Stomach (tissue), 9 donors: Measurements from ENCODE around the gene RIMBP2. TPM values are rescaled to one million over a fixed set of nuclear protein-coding genes. Genes with fewer than 3 reads are reported as not detected.
A peak's percentile ranks its signal among the peaks of the same experiment; 100 is the strongest.

Experiments
- DNase-seq, 2 donors: peaks; one replicate each; pipeline versions ENCODE4 v3.0.0 to v3.0.0-alpha.2; 2013 to 2019
- H3K27ac ChIP-seq, 5 donors: fragments of 200-600 bp in 4 of 5; sonication (generic) in 4 of 5; one replicate each; pipeline ENCODE4 v1.5.1; 2013 to 2019; ENCODE audit warnings: mild to moderate bottlenecking in 1 of 5, moderate library complexity in 1 of 5
- H3K27me3 ChIP-seq, 3 donors: fragments of 200-600 bp; sonication (generic); one replicate each; pipeline ENCODE4 v1.5.1; 2017 to 2019; ENCODE audit warnings: mixed run types in 1 of 3
- H3K36me3 ChIP-seq, 4 donors: fragments of 200-600 bp; sonication (generic); 1 replicate in 3 of 4; 2 replicates in 1 of 4; pipeline ENCODE4 v1.5.1; 2016 to 2019
- H3K4me1 ChIP-seq, 4 donors: fragments of 200-600 bp; sonication (generic); one replicate each; pipeline ENCODE4 v1.5.1; 2016 to 2019
- H3K4me3 ChIP-seq, 4 donors: fragments of 200-600 bp; sonication (generic) in 3 of 4; one replicate each; pipeline ENCODE4 v1.5.1; 2016 to 2019; ENCODE audit warnings: mild to moderate bottlenecking in 1 of 4
- H3K9me3 ChIP-seq, 4 donors: fragments of 200-600 bp; sonication (generic); one replicate each; pipeline ENCODE4 v1.5.1; 2016 to 2019
- CTCF ChIP-seq, 7 experiments: fragments of 450-650 bp in 4 of 7; fragments of 200-600 bp in 3 of 7; sonication (generic) in 3 of 7; IDR thresholded peaks; one replicate each; pipeline ENCODE4 v1.5.1; 2016 to 2019; ENCODE audit warnings: antibody characterized with exemption in 7 of 7, control low read depth in 2 of 7, mild to moderate bottlenecking in 1 of 7
- EP300 ChIP-seq: sonication (generic); formaldehyde crosslinking; IDR thresholded peaks from one replicate; pipeline ENCODE4 v1.6.1; 2017; ENCODE audit warnings: antibody characterized with exemption
- POLR2A ChIP-seq, 4 donors: fragments of 450-650 bp; IDR thresholded peaks; one replicate each; pipeline ENCODE4 v1.6.1; 2016; ENCODE audit warnings: antibody characterized with exemption in 4 of 4, control low read depth in 2 of 4, mild to moderate bottlenecking in 1 of 4, moderate library complexity in 1 of 4
- POLR2AphosphoS5 ChIP-seq, 3 donors: sonication (generic); formaldehyde crosslinking; IDR thresholded peaks; one replicate each; pipeline ENCODE4 v1.6.1; 2016; ENCODE audit warnings: antibody characterized with exemption in 3 of 3
- WGBS, 5 donors: extraction: QIAGEN DNeasy Blood & Tissue Kit in 3 of 5; methylation state at CpG; one replicate each; pipeline versions ENCODE4 v1.1.5 to v1.1.7; 2013 to 2018; 5-methylcytosine and 5-hydroxymethylcytosine counted together
- intact Hi-C: fragments of 100-400 bp; cut with DNase I; formaldehyde crosslinking; loops from one replicate; pipeline ENCODE4 v1.15.1; 2023; ENCODE audit warnings: low total_unique reads
- polyA plus RNA-seq, 3 donors: library from polyadenylated mRNA; stranded (reverse); fragments of 200-250 nt; gene quantifications; one replicate each; pipeline ENCODE4 v1.2.3, GENCODE V29; 2013
- total RNA-seq, 5 donors: library from RNA; depleted of rRNA; stranded (reverse); fragments of >200 nt; gene quantifications; one replicate each; pipeline versions ENCODE4 v1.1.0 to v1.2.3, GENCODE V29; 2014 to 2016
- donor health status: healthy with polysubstance abuse.
- donor health status: Bipolar disorder and iron deficiency.
- donor health status: healthy.

RIMBP2 gene
- total and polyA plus RNA-seq, 8 donors, result 0.75 to 44.6 (median 5.6) TPM

GRCh38 chr12:130632642-130633041 is 83.5 kb downstream of the RIMBP2 start:
- Histone ChIP-seq H3K27ac (peak overlapping the region in 1 of 5 donors; percentile 25), H3K36me3 (no peaks in the 10 kb centered on the region), H3K4me3 (peak overlapping the region in 1 of 4 donors; percentile 9), H3K4me1 (no peaks in the 10 kb centered on the region), H3K9me3 (no peaks in the 10 kb centered on the region), H3K27me3 (peaks cover 0 to 36% (median 4%) of the 10 kb centered on the region in 3 donors)
- DNase-seq, result peak in 1 of 2 donors; percentile 44
- intact Hi-C loops, result no loop called here
- WGBS, 5 donors, result 21 to 43% (median 38%) methylated on average over 5 of the region's 5 CpGs
- TF ChIP-seq EP300 (no peak), POLR2A (IDR thresholded peaks at IDR 0.05) (no peak), POLR2AphosphoS5 (IDR thresholded peaks at IDR 0.05) (no peak), CTCF (IDR thresholded peaks at IDR 0.05) (no peak)

- WGBS, 5 donors, result 85 to 91% (median 87%) methylated on average over 5 of the region's 5 CpGs
- no peaks in the 10 kb centered on the region for H3K4me1 ChIP-seq
- intact Hi-C loops, result no loop called here
- H3K9me3 ChIP-seq, result peaks cover 0 to 13% (median 7%) of the 10 kb centered on the region in 4 donors
- H3K36me3 ChIP-seq, result no peaks in the 10 kb centered on the region
- no peak overlapping the region for H3K4me3 ChIP-seq
- no peak for DNase-seq
- H3K27me3 ChIP-seq, result peaks cover 0 to 11% (median 4%) of the 10 kb centered on the region in 3 donors
- no peak overlapping the region for H3K27ac ChIP-seq
- TF ChIP-seq EP300 (no peak), POLR2A (IDR thresholded peaks at IDR 0.05) (no peak), POLR2AphosphoS5 (IDR thresholded peaks at IDR 0.05) (no peak), CTCF (IDR thresholded peaks at IDR 0.05) (no peak)
Measured at GRCh38 chr12:130628304-130628703, 87.8 kb downstream of the RIMBP2 start.

GRCh38 chr12:130627175-130627574 is 88.9 kb downstream of the RIMBP2 start:
- intact Hi-C loops, result no loop called here
- TF ChIP-seq POLR2AphosphoS5 (IDR thresholded peaks at IDR 0.05), result no peak
- no peak for TF ChIP-seq CTCF (IDR thresholded peaks at IDR 0.05)
- TF ChIP-seq EP300, result no peak
- TF ChIP-seq POLR2A (IDR thresholded peaks at IDR 0.05), result no peak
- Histone ChIP-seq H3K9me3 (peaks cover 0 to 19% (median 11%) of the 10 kb centered on the region in 4 donors), H3K4me3 (no peak overlapping the region), H3K4me1 (no peaks in the 10 kb centered on the region), H3K27me3 (peaks cover 0 to under 1% (median 0%) of the 10 kb centered on the region in 3 donors), H3K27ac (no peak overlapping the region), H3K36me3 (no peaks in the 10 kb centered on the region)
- no peak for DNase-seq
- WGBS, 5 donors, result 83 to 93% (median 90%) methylated on average over 7 of the region's 7 CpGs

- Histone ChIP-seq H3K9me3 (peaks cover 0 to 19% (median 11%) of the 10 kb centered on the region in 4 donors), H3K36me3 (no peaks in the 10 kb centered on the region), H3K4me3 (no peak overlapping the region), H3K4me1 (no peaks in the 10 kb centered on the region), H3K27me3 (no peaks in the 10 kb centered on the region), H3K27ac (no peak overlapping the region)
- DNase-seq, result no peak
- intact Hi-C loops, result no loop called here
- TF ChIP-seq POLR2A (IDR thresholded peaks at IDR 0.05) (no peak), CTCF (IDR thresholded peaks at IDR 0.05) (no peak), POLR2AphosphoS5 (IDR thresholded peaks at IDR 0.05) (no peak), EP300 (no peak)
- 74 to 86% (median 85%) methylated on average over 11 of the region's 11 CpGs for WGBS, 5 donors
Measured at GRCh38 chr12:130626601-130627000, 89.5 kb downstream of the RIMBP2 start.
